HepG2 (cell line): ENCODE measurements around the gene ANAPC16. TPM values are rescaled to one million over a fixed set of nuclear protein-coding genes. Genes with fewer than 3 reads are reported as not detected.
A peak's percentile ranks its signal among the peaks of the same experiment; 100 is the strongest.

Source experiments
- FOXK1 ChIP-seq: sonication (generic); formaldehyde crosslinking; IDR thresholded peaks from 2 replicates; pipeline ENCODE4 v1.4.0; 2020; ENCODE audit warnings: low read depth, missing genetic modification reagents, borderline replicate concordance
- FOXK2 ChIP-seq: fragments of 450-650 bp; IDR thresholded peaks from 2 replicates; pipeline ENCODE4 v1.6.1; 2016
- GLI4 ChIP-seq: sonication (generic); formaldehyde crosslinking; IDR thresholded peaks from 2 replicates; pipeline ENCODE4 v1.5.1; 2020; ENCODE audit warnings: missing genetic modification reagents, mild to moderate bottlenecking, moderate library complexity, borderline replicate concordance
- HNRNPH1 ChIP-seq: fragments of 200-400 bp; formaldehyde crosslinking; optimal IDR thresholded peaks from 2 replicates; pipeline ENCODE3; 2017; ENCODE audit warnings: mild to moderate bottlenecking, low read depth, low read length
- MIXL1 ChIP-seq: IDR thresholded peaks from 2 replicates; pipeline ENCODE4 v1.6.1; 2016
- NCOA1 ChIP-seq: sonication (generic); formaldehyde crosslinking; IDR thresholded peaks from 2 replicates; pipeline ENCODE4 v1.9.0; 2021; ENCODE audit warnings: missing genetic modification reagents
- PHF20 ChIP-seq: sonication (generic); formaldehyde crosslinking; IDR thresholded peaks from 2 replicates; pipeline ENCODE4 v1.5.0; 2020; ENCODE audit warnings: mild to moderate bottlenecking, missing genetic modification reagents
- PHF8 ChIP-seq: sonication (generic); formaldehyde crosslinking; IDR thresholded peaks from 2 replicates; pipeline ENCODE4 v1.5.0; 2020; ENCODE audit warnings: missing genetic modification reagents
- POLR2AphosphoS2 ChIP-seq: IDR thresholded peaks from 2 replicates; pipeline ENCODE4 v1.6.1; 2011; ENCODE audit warnings: low read depth, low read length, improper control_type of control experiment
- SP140L ChIP-seq: sonication (generic); formaldehyde crosslinking; IDR thresholded peaks from 2 replicates; pipeline ENCODE4 v1.4.0; 2020; ENCODE audit warnings: missing genetic modification reagents, borderline replicate concordance
- TRIM24 ChIP-seq: sonication (generic); formaldehyde crosslinking; IDR thresholded peaks from 2 replicates; pipeline ENCODE4 v1.8.0; 2022; ENCODE audit warnings: mild to moderate bottlenecking, missing genetic modification reagents
- ZNF17 ChIP-seq: sonication (generic); formaldehyde crosslinking; IDR thresholded peaks from 2 replicates; pipeline ENCODE4 v1.5.0; 2020; ENCODE audit warnings: mild to moderate bottlenecking, missing genetic modification reagents
- ZNF256 ChIP-seq: sonication (generic); formaldehyde crosslinking; conservative IDR thresholded peaks from 2 replicates; pipeline ENCODE4 v1.4.0; 2020; ENCODE audit warnings: missing genetic modification reagents
- ZNF33A ChIP-seq: sonication (generic); formaldehyde crosslinking; IDR thresholded peaks from 2 replicates; pipeline ENCODE4 v1.5.1; 2020; ENCODE audit warnings: missing genetic modification reagents, mild to moderate bottlenecking, moderate library complexity, borderline replicate concordance
- polyA plus RNA-seq, 8 experiments: library from polyadenylated mRNA; depleted of rRNA in 3 of 8; stranded (reverse) in 7 of 8; unstranded in 1 of 8; fragments of >200 nt; fragmentation: Illumina TruSeq in 4 of 8; extraction: Trizol in 4 of 8; gene quantifications; 2 replicates each; pipeline versions ENCODE4 v1.2.1 to v1.2.3, GENCODE V29; 2011 to 2016; ENCODE audit warnings: low read depth in 4 of 8, missing spikeins in 1 of 8, mixed read lengths in 1 of 8; ENCODE audit not compliant: insufficient read depth in 1 of 8
- total RNA-seq, 5 experiments: library from RNA; depleted of rRNA; stranded (reverse); fragments of >200 nt; fragmentation: Illumina TruSeq; extraction: Trizol; gene quantifications; 2 replicates each; pipeline ENCODE4 v1.2.3, GENCODE V29; 2016; ENCODE audit warnings: low read depth in 1 of 5
- TF ChIP-seq, protein P1 (sequence below): fragments of 450-650 bp; IDR thresholded peaks from 2 replicates; pipeline ENCODE4 v1.6.1; 2017
- TF ChIP-seq, protein P2 (sequence below): sonication (generic); formaldehyde crosslinking; IDR thresholded peaks from 2 replicates; pipeline ENCODE4 v1.5.0; 2020; ENCODE audit warnings: mild to moderate bottlenecking, missing genetic modification reagents
- TF ChIP-seq, protein P3 (sequence below), 2 experiments: sonication (generic) in 1 of 2; formaldehyde crosslinking in 1 of 2; IDR thresholded peaks; 2 replicates each; pipeline versions ENCODE4 v1.5.1 to v1.6.1; 2011 to 2020; ENCODE audit warnings: borderline replicate concordance in 1 of 2, low read depth in 1 of 2, low read length in 1 of 2, mild to moderate bottlenecking in 1 of 2, missing genetic modification reagents in 1 of 2, moderate library complexity in 1 of 2
- TF ChIP-seq, protein P4 (sequence below): IDR thresholded peaks from 2 replicates; pipeline ENCODE4 v1.6.1; 2016
- TF ChIP-seq, protein P5 (sequence below): IDR thresholded peaks from 2 replicates; pipeline ENCODE4 v1.6.1; 2016

ANAPC16 gene
- total and polyA plus RNA-seq, 2 of the 13 experiments (the other 11 are each of a cell fraction or from before 2014, with no cell fraction given) = 74.8 to 89.4 TPM

DNA sequence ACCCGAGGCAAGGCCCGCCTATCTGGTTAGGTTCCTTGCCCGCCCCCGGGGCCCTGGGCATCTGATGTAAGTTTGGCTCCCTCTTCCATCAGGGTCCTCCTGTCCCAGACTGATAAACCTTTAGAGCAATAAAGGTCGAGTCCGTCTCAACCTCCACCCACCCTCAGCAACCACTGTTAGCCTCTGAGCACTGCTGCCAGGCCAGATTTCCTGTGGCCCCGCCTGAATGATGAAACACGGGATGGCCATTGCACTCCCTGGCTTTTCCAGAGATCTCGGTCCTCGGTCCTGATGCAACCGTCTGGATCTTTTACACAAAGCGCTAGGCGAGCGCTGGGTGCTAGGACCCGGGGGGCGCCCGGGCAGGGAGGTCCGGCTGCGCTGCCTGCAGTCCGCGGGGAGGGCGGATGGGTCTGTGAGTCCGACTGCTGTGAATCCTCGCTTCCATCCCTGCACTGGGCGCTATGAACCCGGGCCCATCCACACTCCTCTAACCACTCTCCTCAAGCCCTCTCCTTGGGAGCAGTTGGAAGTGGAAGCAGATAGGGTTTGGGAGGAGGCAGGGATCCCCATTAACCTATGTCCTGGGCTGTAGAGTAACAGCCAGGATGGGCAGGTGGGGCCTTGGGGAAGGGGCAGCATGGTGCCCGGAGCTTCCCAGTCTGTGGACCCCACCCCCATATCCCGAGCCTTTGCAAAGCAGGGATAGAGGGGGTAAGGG is 57.0 kb downstream of the ANAPC16 start (continued):
- TF ChIP-seq SP140L (CRISPR knock-in tag) (no peak; the same call in 1 of the 2 replicates), TRIM24 (CRISPR knock-in tag) (no peak), ZNF256 (no peak), NCOA1 (0 out of 2 replicates have a peak, but pooled peaks have one; percentile 53), MIXL1 (CRISPR knock-in tag) (no peak; the same call in 1 of the 2 replicates), ZNF33A (no peak), PHF8 (peak; percentile 39; the same call in 1 of the 2 replicates), ZNF17 (CRISPR knock-in tag) (no peak), PHF20 (CRISPR knock-in tag) (no peak; the same call in 1 of the 2 replicates), FOXK1 (CRISPR knock-in tag) (peak; percentile 71; the same call in 1 of the 2 replicates), POLR2AphosphoS2 (no peak; the same call in 1 of the 2 replicates), GLI4 (CRISPR knock-in tag) (no peak), FOXK2 (no peak), HNRNPH1 (no peak)
- TF ChIP-seq, protein P1, sequence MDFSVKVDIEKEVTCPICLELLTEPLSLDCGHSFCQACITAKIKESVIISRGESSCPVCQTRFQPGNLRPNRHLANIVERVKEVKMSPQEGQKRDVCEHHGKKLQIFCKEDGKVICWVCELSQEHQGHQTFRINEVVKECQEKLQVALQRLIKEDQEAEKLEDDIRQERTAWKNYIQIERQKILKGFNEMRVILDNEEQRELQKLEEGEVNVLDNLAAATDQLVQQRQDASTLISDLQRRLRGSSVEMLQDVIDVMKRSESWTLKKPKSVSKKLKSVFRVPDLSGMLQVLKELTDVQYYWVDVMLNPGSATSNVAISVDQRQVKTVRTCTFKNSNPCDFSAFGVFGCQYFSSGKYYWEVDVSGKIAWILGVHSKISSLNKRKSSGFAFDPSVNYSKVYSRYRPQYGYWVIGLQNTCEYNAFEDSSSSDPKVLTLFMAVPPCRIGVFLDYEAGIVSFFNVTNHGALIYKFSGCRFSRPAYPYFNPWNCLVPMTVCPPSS = no peak
- TF ChIP-seq, protein P2, sequence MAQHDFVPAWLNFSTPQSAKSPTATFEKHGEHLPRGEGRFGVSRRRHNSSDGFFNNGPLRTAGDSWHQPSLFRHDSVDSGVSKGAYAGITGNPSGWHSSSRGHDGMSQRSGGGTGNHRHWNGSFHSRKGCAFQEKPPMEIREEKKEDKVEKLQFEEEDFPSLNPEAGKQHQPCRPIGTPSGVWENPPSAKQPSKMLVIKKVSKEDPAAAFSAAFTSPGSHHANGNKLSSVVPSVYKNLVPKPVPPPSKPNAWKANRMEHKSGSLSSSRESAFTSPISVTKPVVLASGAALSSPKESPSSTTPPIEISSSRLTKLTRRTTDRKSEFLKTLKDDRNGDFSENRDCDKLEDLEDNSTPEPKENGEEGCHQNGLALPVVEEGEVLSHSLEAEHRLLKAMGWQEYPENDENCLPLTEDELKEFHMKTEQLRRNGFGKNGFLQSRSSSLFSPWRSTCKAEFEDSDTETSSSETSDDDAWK (CRISPR knock-in tag) = no peak
- TF ChIP-seq, protein P3, sequence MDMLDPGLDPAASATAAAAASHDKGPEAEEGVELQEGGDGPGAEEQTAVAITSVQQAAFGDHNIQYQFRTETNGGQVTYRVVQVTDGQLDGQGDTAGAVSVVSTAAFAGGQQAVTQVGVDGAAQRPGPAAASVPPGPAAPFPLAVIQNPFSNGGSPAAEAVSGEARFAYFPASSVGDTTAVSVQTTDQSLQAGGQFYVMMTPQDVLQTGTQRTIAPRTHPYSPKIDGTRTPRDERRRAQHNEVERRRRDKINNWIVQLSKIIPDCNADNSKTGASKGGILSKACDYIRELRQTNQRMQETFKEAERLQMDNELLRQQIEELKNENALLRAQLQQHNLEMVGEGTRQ (IDR thresholded peaks at IDR 0.05; ENCODE audit: low read depth, low read length) = no peak
- TF ChIP-seq, protein P3 (CRISPR knock-in tag; IDR thresholded peaks at IDR 0.05; ENCODE audit: borderline replicate concordance) = peak; percentile 6; the same call in 1 of the 2 replicates
- TF ChIP-seq, protein P4, sequence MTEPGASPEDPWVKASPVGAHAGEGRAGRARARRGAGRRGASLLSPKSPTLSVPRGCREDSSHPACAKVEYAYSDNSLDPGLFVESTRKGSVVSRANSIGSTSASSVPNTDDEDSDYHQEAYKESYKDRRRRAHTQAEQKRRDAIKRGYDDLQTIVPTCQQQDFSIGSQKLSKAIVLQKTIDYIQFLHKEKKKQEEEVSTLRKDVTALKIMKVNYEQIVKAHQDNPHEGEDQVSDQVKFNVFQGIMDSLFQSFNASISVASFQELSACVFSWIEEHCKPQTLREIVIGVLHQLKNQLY (CRISPR knock-in tag) = peak; percentile 48; the same call in 1 of the 2 replicates
- TF ChIP-seq, protein P5, sequence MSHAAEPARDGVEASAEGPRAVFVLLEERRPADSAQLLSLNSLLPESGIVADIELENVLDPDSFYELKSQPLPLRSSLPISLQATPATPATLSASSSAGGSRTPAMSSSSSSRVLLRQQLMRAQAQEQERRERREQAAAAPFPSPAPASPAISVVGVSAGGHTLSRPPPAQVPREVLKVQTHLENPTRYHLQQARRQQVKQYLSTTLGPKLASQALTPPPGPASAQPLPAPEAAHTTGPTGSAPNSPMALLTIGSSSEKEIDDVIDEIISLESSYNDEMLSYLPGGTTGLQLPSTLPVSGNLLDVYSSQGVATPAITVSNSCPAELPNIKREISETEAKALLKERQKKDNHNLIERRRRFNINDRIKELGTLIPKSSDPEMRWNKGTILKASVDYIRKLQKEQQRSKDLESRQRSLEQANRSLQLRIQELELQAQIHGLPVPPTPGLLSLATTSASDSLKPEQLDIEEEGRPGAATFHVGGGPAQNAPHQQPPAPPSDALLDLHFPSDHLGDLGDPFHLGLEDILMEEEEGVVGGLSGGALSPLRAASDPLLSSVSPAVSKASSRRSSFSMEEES (CRISPR knock-in tag) = peak; percentile 70; the same call in 1 of the 2 replicates
